Measurements from ENCODE around the gene FOXRED1.

- no peak for TF ChIP-seq CTCF (IDR thresholded peaks at IDR 0.05 in 2 of 3, conservative IDR thresholded peaks at IDR 0.05 in 1 of 3; ENCODE audit: control insufficient read depth in 2 of 3, extremely low read depth in 1 of 3, insufficient read depth in 1 of 3, low read depth in 3 of 3, low read length in 3 of 3)
- no peak for TF ChIP-seq MAX (IDR thresholded peaks at IDR 0.05; ENCODE audit: low read depth, low read length)
- no peak for TF ChIP-seq SIX5 (IDR thresholded peaks at IDR 0.05; ENCODE audit: low read depth, low read length, severe bottlenecking)
- no peak for TF ChIP-seq SMC3 (IDR thresholded peaks at IDR 0.05; ENCODE audit: borderline replicate concordance, low read length)
- TF ChIP-seq SP1 (IDR thresholded peaks at IDR 0.05; ENCODE audit: low read depth, low read length): no peak
- TF ChIP-seq KDM1A (IDR thresholded peaks at IDR 0.05; ENCODE audit: borderline replicate concordance): no peak
- no peak for TF ChIP-seq POLR2AphosphoS5 (IDR thresholded peaks at IDR 0.05; ENCODE audit: low read length)
- no peak for TF ChIP-seq PKNOX1 (IDR thresholded peaks at IDR 0.05)
- no peak for TF ChIP-seq CBX5 (IDR thresholded peaks at IDR 0.05; ENCODE audit: low read depth)
- no peak for TF ChIP-seq NKRF (conservative IDR thresholded peaks at IDR 0.05)
- TF ChIP-seq BCLAF1 (IDR thresholded peaks at IDR 0.05): no peak
- no peak for TF ChIP-seq RAD21 (IDR thresholded peaks at IDR 0.05; ENCODE audit: insufficient read depth, low read depth, low read length)
- no peak for TF ChIP-seq YY1 (IDR thresholded peaks at IDR 0.05; ENCODE audit: low read depth, low read length)
These were observed 21.9 kb downstream of the FOXRED1 start for GRCh38 chr11:126290887-126291286.

Measured in GM12878 (cell line).